HCT116 (cell line): ENCODE data around the gene PPP1R37. TPM values are rescaled to one million over a fixed set of nuclear protein-coding genes. Genes with fewer than 3 reads are reported as not detected.
A peak's percentile ranks its signal among the peaks of the same experiment; 100 is the strongest.

Experiments
- ATAC-seq: fragments of 200-7000 bp; cut with Tn5 transposase; 2 replicates; pipeline ENCODE4 v1.9.1; 2020; ENCODE audit warnings: mild to moderate bottlenecking, moderate library complexity
- BruUV-seq: library from RNA; stranded (reverse); fragments of 400-500 nt; replicated peaks from 2 replicates; lab custom pipeline; 2021; lab: Mats Ljungman, UMichigan
- CTCF ChIA-PET: fragments of 300-600 bp; sonication (Branson Sonifier 250); formaldehyde crosslinking; loops from one replicate; lab custom pipeline; 2021; ENCODE audit warnings: antibody characterized with exemption; lab: Charles Lee
- POLR2A ChIA-PET: fragments of 300-600, 350-600 bp; sonication (Branson Sonifier 250); formaldehyde crosslinking; loops from one replicate; lab custom pipeline; 2021; ENCODE audit warnings: antibody characterized with exemption; lab: Charles Lee
- RAD21 ChIA-PET, 2 experiments: fragments of 300-600 bp; sonication (Branson Sonifier 250); formaldehyde crosslinking; loops; one replicate each; lab custom pipeline; 2023; ENCODE audit warnings: low total read pairs in 2 of 2; ENCODE audit not compliant: uncharacterized antibody in 2 of 2, unreplicated experiment in 2 of 2, low non-redundant PET in 1 of 2; lab: Charles Lee
- DNase-seq: peaks from one replicate; pipeline ENCODE4 v3.0.0-alpha.2; 2010; ENCODE audit warnings: low read depth, low spot score
- H2AFZ ChIP-seq: fragments of 200-600 bp; shearing (Covaris generic), sonication (generic); 2 replicates; pipeline ENCODE4 v1.6.1; 2017; ENCODE audit warnings: low read depth, mixed run types, mixed read lengths, antibody characterized with exemption, low read length; ENCODE audit not compliant: poor library complexity, severe bottlenecking
- H3K27ac ChIP-seq: 2 replicates; pipeline ENCODE4 v1.5.1; 2012; ENCODE audit warnings: low read depth, low read length
- H3K27me3 ChIP-seq: fragments of 200-600 bp; sonication (generic); 2 replicates; pipeline ENCODE4 v1.6.1; 2016; ENCODE audit warnings: mixed run types, low read length, mixed read lengths; ENCODE audit not compliant: insufficient read depth
- H3K36me3 ChIP-seq, 2 experiments: fragments of 200-500 bp in 1 of 2; fragments of 200-600 bp in 1 of 2; sonication (Bioruptor generic) in 1 of 2; sonication (generic) in 1 of 2; 2 replicates each; pipeline versions ENCODE4 v1.5.1 to v1.6.1; 2014 to 2016; ENCODE audit warnings: low read length in 2 of 2, inconsistent platforms in 1 of 2, mixed read lengths in 1 of 2, mixed run types in 1 of 2; ENCODE audit not compliant: insufficient read depth in 2 of 2, control insufficient read depth in 1 of 2
- H3K4me1 ChIP-seq, 2 experiments: fragments of 200-600 bp in 1 of 2; sonication (generic) in 1 of 2; 2 replicates each; pipeline versions ENCODE4 v1.5.1 to v1.6.1; 2012 to 2017; ENCODE audit warnings: low read length in 2 of 2, inconsistent platforms in 1 of 2, mild to moderate bottlenecking in 1 of 2, mixed read lengths in 1 of 2, mixed run types in 1 of 2, moderate library complexity in 1 of 2; ENCODE audit not compliant: insufficient read depth in 2 of 2, control insufficient read depth in 1 of 2
- H3K4me2 ChIP-seq: fragments of 200-600 bp; sonication (generic); 2 replicates; pipeline ENCODE4 v1.6.1; 2017; ENCODE audit warnings: mixed run types, low read length, mixed read lengths
- H3K4me3 ChIP-seq, 2 experiments: fragments of 200-600 bp in 1 of 2; sonication (generic) in 1 of 2; replicated peaks in 1 of 2; 2 replicates each; pipeline ENCODE4 v1.5.1; 2011 to 2016; ENCODE audit warnings: low read length in 2 of 2, control low read depth in 1 of 2, low read depth in 1 of 2, mild to moderate bottlenecking in 1 of 2, mixed read lengths in 1 of 2, mixed run types in 1 of 2
- H3K79me2 ChIP-seq: fragments of 200-600 bp; sonication (generic); 2 replicates; pipeline ENCODE4 v1.6.1; 2017; ENCODE audit warnings: mild to moderate bottlenecking, mixed run types, low read length, moderate library complexity, mixed read lengths; ENCODE audit not compliant: insufficient read depth
- H3K9ac ChIP-seq: fragments of 200-600 bp; sonication (generic); 2 replicates; pipeline ENCODE4 v1.6.1; 2016; ENCODE audit warnings: low read length, mixed read lengths
- H3K9me2 ChIP-seq: fragments of 200-600 bp; sonication (generic), shearing (Covaris generic); 2 replicates; pipeline ENCODE4 v1.6.1; 2017; ENCODE audit warnings: mixed run types, mild to moderate bottlenecking, moderate library complexity; ENCODE audit not compliant: insufficient read depth
- H3K9me3 ChIP-seq, 2 experiments: fragments of 200-500 bp in 1 of 2; fragments of 200-600 bp in 1 of 2; sonication (Bioruptor generic) in 1 of 2; sonication (generic) in 1 of 2; 2 replicates each; pipeline ENCODE4 v1.6.1; 2014 to 2017; ENCODE audit warnings: low read length in 2 of 2, mixed read lengths in 2 of 2, inconsistent platforms in 1 of 2, low read depth in 1 of 2, mild to moderate bottlenecking in 1 of 2, mixed run types in 1 of 2, moderate library complexity in 1 of 2; ENCODE audit not compliant: control insufficient read depth in 1 of 2, insufficient read depth in 1 of 2
- H4K20me1 ChIP-seq: fragments of 200-600 bp; sonication (generic), shearing (Covaris generic); 2 replicates; pipeline ENCODE4 v1.6.1; 2017; ENCODE audit warnings: mixed run types, mild to moderate bottlenecking, moderate library complexity; ENCODE audit not compliant: insufficient read depth
- CTCF ChIP-seq, 3 experiments: fragments of 200-600 bp in 1 of 3; sonication (generic) in 1 of 3; IDR thresholded peaks in 2 of 3; conservative IDR thresholded peaks in 1 of 3; 2 replicates each; pipeline ENCODE4 v1.5.1; 2012 to 2017; ENCODE audit warnings: low read depth in 2 of 3, low read length in 2 of 3, antibody characterized with exemption in 1 of 3, borderline replicate concordance in 1 of 3, control low read depth in 1 of 3, mild to moderate bottlenecking in 1 of 3, mixed read lengths in 1 of 3, mixed run types in 1 of 3, moderate library complexity in 1 of 3; ENCODE audit not compliant: insufficient read depth in 1 of 3
- ELF1 ChIP-seq: IDR thresholded peaks from 2 replicates; pipeline ENCODE4 v1.6.1; 2012; ENCODE audit warnings: low read depth, borderline replicate concordance
- JUND ChIP-seq: IDR thresholded peaks from 2 replicates; pipeline ENCODE4 v1.6.1; 2012
- POLR2AphosphoS5 ChIP-seq: IDR thresholded peaks from 2 replicates; pipeline ENCODE4 v1.6.1; 2011; ENCODE audit warnings: mild to moderate bottlenecking, low read depth, low read length, moderate library complexity
- RAD21 ChIP-seq: IDR thresholded peaks from 2 replicates; pipeline ENCODE4 v1.6.1; 2012; ENCODE audit warnings: low read depth, mild to moderate bottlenecking
- SIN3A ChIP-seq: IDR thresholded peaks from 2 replicates; pipeline ENCODE4 v1.6.1; 2012; ENCODE audit warnings: low read depth
- SP1 ChIP-seq: IDR thresholded peaks from 2 replicates; pipeline ENCODE4 v1.6.1; 2012; ENCODE audit warnings: low read depth
- YY1 ChIP-seq: IDR thresholded peaks from 2 replicates; pipeline ENCODE4 v1.6.1; 2011; ENCODE audit warnings: low read length, low read depth, moderate library complexity, mild to moderate bottlenecking; ENCODE audit not compliant: insufficient replicate concordance; ENCODE audit errors: extremely low read depth
- intact Hi-C: fragments of 100-400 bp; cut with micrococcal nuclease; formaldehyde crosslinking; loops from 2 replicates; pipeline ENCODE4 v1.10.0; 2022
- total RNA-seq: library from RNA; stranded (reverse); gene quantifications from one replicate; pipeline ENCODE4 v1.2.1, GENCODE V29; 2021; ENCODE audit not compliant: unreplicated experiment
- TF ChIP-seq, protein P1 (sequence below): IDR thresholded peaks from 2 replicates; pipeline ENCODE4 v1.6.1; 2012
- TF ChIP-seq, protein P2 (sequence below): IDR thresholded peaks from 2 replicates; pipeline ENCODE4 v1.6.1; 2011; ENCODE audit warnings: mild to moderate bottlenecking, low read length, moderate library complexity; ENCODE audit not compliant: insufficient replicate concordance; ENCODE audit errors: extremely low read depth

The PPP1R37 gene
- total RNA-seq, 1 experiment from 2014 or later, result 32.7 TPM

- intact Hi-C loops, result loop anchor here (10.0 kb wide), 1 partner anchor 57 kb away; the partner anchor contains the start of gene EXOC3L2
- H3K9me2 ChIP-seq, result no peaks in the 10 kb centered on the region
- TF ChIP-seq CTCF (IDR thresholded peaks at IDR 0.05 in 2 of 3, conservative IDR thresholded peaks at IDR 0.05 in 1 of 3; ENCODE audit: borderline replicate concordance in 1 of 3, insufficient read depth in 1 of 3, low read depth in 2 of 3, low read length in 2 of 3), result peak; percentile 53 to 70 (median 67); a peak in 5 of 6 replicates
- TF ChIP-seq, protein P1, sequence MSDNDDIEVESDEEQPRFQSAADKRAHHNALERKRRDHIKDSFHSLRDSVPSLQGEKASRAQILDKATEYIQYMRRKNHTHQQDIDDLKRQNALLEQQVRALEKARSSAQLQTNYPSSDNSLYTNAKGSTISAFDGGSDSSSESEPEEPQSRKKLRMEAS, result no peak
- no peaks in the 10 kb centered on the region for H4K20me1 ChIP-seq
- DNase-seq (no peak), ATAC-seq (peak; percentile 85)
- ChIA-PET CTCF (interaction anchor here (0.6 to 2.3 kb wide), 2 partner anchors 9 to 12 kb away, joined by 3 to 11 read pairs; partner anchors contain the start of genes BLOC1S3 and TRAPPC6A), RAD21 (no interaction called here), POLR2A (no interaction called here)
- no peaks in the 10 kb centered on the region for H3K27me3 ChIP-seq
- H3K9me3 ChIP-seq, result no peaks in the 10 kb centered on the region
- BruUV-seq, result no TSS peak
- H2AFZ ChIP-seq, result peak overlapping the region; percentile 23
- no peak overlapping the region for H3K27ac ChIP-seq
- H3K4me1 ChIP-seq, result peaks cover 5 to 9% of the 10 kb centered on the region in 2 experiments; a peak in 3 of 4 replicates
- H3K4me2 ChIP-seq, result peak overlapping the region; percentile 29
- H3K36me3 ChIP-seq, result no peaks in the 10 kb centered on the region
- no peak overlapping the region for H3K9ac ChIP-seq
- H3K79me2 ChIP-seq, result no peaks in the 10 kb centered on the region
- no peak overlapping the region for H3K4me3 ChIP-seq
Measured at GRCh38 chr19:45187421-45188100, 94.6 kb downstream of the PPP1R37 start.

GRCh38 chr19:45189971-45190370 is 97.0 kb downstream of the PPP1R37 start:
- Histone ChIP-seq H2AFZ (no peak overlapping the region), H3K27ac (no peak overlapping the region), H3K9me3 (no peaks in the 10 kb centered on the region), H3K4me3 (no peak overlapping the region), H3K9me2 (no peaks in the 10 kb centered on the region), H3K27me3 (no peaks in the 10 kb centered on the region), H3K4me2 (no peak overlapping the region), H4K20me1 (no peaks in the 10 kb centered on the region), H3K9ac (no peak overlapping the region), H3K4me1 (peaks cover 0 to 3% of the 10 kb centered on the region in 2 experiments; a peak in 1 of 4 replicates), H3K36me3 (no peaks in the 10 kb centered on the region), H3K79me2 (no peaks in the 10 kb centered on the region)
- ChIA-PET POLR2A (no interaction called here), CTCF (no interaction called here), RAD21 (no interaction called here)
- intact Hi-C loops, result loop anchor here (10.0 kb wide), 1 partner anchor 55 kb away; the partner anchor contains the start of gene EXOC3L2
- DNase-seq, result no peak
- no peak for ATAC-seq
- no TSS peak for BruUV-seq
- TF ChIP-seq, protein P2, sequence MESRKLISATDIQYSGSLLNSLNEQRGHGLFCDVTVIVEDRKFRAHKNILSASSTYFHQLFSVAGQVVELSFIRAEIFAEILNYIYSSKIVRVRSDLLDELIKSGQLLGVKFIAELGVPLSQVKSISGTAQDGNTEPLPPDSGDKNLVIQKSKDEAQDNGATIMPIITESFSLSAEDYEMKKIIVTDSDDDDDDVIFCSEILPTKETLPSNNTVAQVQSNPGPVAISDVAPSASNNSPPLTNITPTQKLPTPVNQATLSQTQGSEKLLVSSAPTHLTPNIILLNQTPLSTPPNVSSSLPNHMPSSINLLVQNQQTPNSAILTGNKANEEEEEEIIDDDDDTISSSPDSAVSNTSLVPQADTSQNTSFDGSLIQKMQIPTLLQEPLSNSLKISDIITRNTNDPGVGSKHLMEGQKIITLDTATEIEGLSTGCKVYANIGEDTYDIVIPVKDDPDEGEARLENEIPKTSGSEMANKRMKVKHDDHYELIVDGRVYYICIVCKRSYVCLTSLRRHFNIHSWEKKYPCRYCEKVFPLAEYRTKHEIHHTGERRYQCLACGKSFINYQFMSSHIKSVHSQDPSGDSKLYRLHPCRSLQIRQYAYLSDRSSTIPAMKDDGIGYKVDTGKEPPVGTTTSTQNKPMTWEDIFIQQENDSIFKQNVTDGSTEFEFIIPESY, result no peak
- TF ChIP-seq CTCF (IDR thresholded peaks at IDR 0.05 in 2 of 3, conservative IDR thresholded peaks at IDR 0.05 in 1 of 3; ENCODE audit: borderline replicate concordance in 1 of 3, insufficient read depth in 1 of 3, low read depth in 2 of 3, low read length in 2 of 3) (no peak), SP1 (no peak), JUND (no peak), ELF1 (no peak), YY1 (no peak), POLR2AphosphoS5 (no peak), RAD21 (no peak), SIN3A (no peak)
- TF ChIP-seq, protein P1, result no peak
